Duodenal mucosa (tissue), 2 donors: ENCODE results near the gene KIF6.

ENCODE experiments used
- H3K27ac ChIP-seq: one replicate; pipeline ENCODE4 v1.7.0; 2013; ENCODE audit warnings: low read depth, low read length
- H3K27me3 ChIP-seq, 2 donors: one replicate each; pipeline ENCODE4 v1.7.0; 2013; ENCODE audit warnings: low read length in 2 of 2, control low read depth in 1 of 2; ENCODE audit not compliant: insufficient read depth in 2 of 2, control insufficient read depth in 1 of 2
- H3K36me3 ChIP-seq, 2 donors: one replicate each; pipeline ENCODE4 v1.7.0; 2013; ENCODE audit warnings: low read length in 2 of 2, control low read depth in 1 of 2; ENCODE audit not compliant: insufficient read depth in 2 of 2, control insufficient read depth in 1 of 2
- H3K4me1 ChIP-seq, 2 donors: one replicate each; pipeline ENCODE4 v1.7.0; 2013; ENCODE audit warnings: low read length in 2 of 2, control low read depth in 1 of 2; ENCODE audit not compliant: insufficient read depth in 2 of 2, control insufficient read depth in 1 of 2
- H3K4me3 ChIP-seq, 2 donors: one replicate each; pipeline ENCODE4 v1.7.0; 2013; ENCODE audit warnings: low read length in 2 of 2, low read depth in 1 of 2
- H3K9ac ChIP-seq, 2 donors: one replicate each; pipeline ENCODE4 v1.7.0; 2013; ENCODE audit warnings: low read length in 2 of 2, low read depth in 1 of 2
- H3K9me3 ChIP-seq, 2 donors: one replicate each; pipeline ENCODE4 v1.7.0; 2013; ENCODE audit warnings: low read length in 2 of 2, control low read depth in 1 of 2; ENCODE audit not compliant: control insufficient read depth in 1 of 2

The KIF6 gene

DNA sequence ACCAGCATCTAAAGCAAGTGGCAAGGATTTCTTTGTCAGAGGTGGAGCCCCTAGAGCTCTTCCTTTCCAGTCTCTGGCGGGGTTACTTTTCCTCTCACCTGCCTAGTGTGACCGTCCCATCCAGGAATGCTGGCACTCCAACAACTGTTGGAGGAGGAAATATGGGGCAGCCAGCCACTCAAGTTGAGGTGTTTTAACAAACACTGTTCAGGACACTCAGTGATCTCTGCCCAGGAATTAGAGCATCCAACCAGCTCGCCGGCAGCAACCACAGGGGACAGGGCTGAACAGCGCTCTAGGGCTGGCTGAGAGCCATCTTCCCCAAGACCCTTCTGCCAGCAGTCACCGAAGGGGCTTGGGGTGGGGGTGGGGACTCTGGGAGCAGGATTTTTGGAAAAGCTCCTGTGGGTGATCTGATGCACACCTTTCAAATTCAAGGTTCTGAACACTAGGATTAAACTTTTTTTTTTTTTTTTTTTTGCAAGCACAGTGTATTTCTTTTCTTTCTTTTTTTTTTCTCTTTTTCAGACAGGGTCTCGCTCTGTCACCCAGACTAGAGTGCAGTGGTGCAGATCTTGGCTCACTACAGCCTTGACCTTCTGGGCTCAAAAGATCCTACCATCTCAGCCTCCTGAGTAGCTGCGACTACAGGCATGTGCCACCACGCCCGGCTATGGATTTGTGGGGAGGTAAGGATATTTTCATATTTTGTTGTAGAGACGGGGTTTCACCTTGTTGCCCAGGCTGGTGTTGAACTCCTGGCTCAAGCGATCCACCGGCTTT, 374.3 kb downstream of the KIF6 start:
- Histone ChIP-seq H3K27ac (no peak overlapping the region), H3K27me3 (no peaks in the 10 kb centered on the region), H3K9me3 (no peaks in the 10 kb centered on the region), H3K4me1 (no peaks in the 10 kb centered on the region), H3K9ac (no peak overlapping the region), H3K4me3 (no peak overlapping the region), H3K36me3 (no peaks in the 10 kb centered on the region)

DNA sequence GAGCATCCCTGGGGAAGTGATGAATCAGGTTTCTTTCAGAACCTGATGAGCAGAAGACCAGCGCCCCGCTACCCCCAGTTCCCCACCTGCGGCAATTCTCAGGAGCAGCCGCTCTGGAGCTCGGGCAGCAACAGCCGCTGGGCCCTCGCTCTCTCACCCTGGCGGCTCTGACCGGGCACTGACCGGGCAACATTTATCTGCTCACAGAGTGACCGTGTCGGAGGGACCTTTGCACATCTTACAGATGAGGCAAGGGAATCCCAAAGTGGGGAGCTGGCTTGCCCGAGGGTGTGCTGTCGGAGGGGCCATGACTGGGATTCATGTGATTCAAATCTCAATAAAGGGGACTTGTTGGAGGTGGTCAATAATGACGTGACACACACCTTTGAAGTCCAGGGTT, 376.5 kb downstream of the KIF6 start:
- no peaks in the 10 kb centered on the region for H3K36me3 ChIP-seq
- no peaks in the 10 kb centered on the region for H3K4me1 ChIP-seq
- no peaks in the 10 kb centered on the region for H3K9me3 ChIP-seq
- H3K27ac ChIP-seq: no peak overlapping the region
- no peak overlapping the region for H3K9ac ChIP-seq
- no peak overlapping the region for H3K4me3 ChIP-seq
- H3K27me3 ChIP-seq: no peaks in the 10 kb centered on the region

DNA sequence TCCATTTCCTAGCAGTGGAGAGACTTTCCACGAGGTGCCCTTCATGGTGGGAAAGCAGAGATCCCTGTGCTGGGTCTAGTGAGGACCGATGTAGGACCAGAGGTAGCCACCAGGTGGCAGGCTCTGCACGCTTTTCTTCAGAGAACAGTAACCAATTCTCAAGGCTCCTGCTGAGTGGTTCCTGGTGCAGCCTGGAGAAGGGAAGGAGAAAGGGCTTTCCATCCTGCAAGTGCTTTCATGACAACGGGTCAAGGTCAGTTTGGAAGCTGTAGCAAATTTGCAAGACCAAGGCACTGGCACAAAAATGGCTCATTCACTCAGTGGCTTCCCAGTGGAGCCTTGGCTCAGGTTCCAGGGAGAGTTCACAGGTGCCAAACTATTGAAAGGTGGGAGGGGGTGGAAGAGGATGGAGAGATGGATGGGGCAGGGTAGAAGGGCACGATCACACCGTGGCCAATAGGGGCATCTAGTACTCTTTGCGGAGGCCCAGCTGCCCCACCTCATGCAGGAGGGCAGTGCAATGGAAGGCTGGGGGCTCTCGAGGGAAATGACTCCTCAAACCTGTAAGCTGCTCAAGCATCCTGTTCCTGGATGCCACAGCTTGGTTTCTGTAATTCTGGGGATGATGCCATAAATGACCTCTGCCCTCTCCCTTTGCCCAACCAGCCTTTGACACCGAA, 377.2 kb downstream of the KIF6 start:
- Histone ChIP-seq H3K9me3 (no peaks in the 10 kb centered on the region), H3K4me1 (peaks cover 5 to 6% of the 10 kb centered on the region in 2 donors), H3K27me3 (no peaks in the 10 kb centered on the region)

DNA sequence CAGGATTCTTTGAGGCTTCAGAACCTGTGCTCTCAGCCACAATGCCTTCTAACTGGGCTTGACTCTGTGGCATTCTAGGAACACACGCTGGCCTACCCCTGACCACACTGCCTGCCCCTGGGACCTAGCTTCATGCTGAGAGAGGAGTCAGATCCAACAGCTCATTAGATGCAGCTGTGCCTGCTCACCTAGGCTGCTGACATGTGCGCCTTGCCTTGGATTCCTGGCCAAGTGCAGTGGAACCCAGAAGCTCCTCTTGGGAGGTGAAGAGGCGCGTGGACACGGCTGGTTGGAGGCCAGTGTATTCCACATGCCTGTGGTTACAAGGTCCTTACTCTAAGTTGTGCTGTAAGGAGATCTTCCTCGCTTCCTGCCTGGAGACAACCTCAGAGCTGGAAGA, 378.0 kb downstream of the KIF6 start:
- peaks cover 7 to 8% of the 10 kb centered on the region in 2 donors for H3K4me1 ChIP-seq
- H3K9ac ChIP-seq: no peak overlapping the region
- no peaks in the 10 kb centered on the region for H3K36me3 ChIP-seq

More for the DNA sequence above, 377.2 kb downstream of the KIF6 start:
- H3K9ac ChIP-seq: no peak overlapping the region
- H3K4me3 ChIP-seq: no peak overlapping the region
- H3K36me3 ChIP-seq: no peaks in the 10 kb centered on the region
- H3K27ac ChIP-seq: no peak overlapping the region

DNA sequence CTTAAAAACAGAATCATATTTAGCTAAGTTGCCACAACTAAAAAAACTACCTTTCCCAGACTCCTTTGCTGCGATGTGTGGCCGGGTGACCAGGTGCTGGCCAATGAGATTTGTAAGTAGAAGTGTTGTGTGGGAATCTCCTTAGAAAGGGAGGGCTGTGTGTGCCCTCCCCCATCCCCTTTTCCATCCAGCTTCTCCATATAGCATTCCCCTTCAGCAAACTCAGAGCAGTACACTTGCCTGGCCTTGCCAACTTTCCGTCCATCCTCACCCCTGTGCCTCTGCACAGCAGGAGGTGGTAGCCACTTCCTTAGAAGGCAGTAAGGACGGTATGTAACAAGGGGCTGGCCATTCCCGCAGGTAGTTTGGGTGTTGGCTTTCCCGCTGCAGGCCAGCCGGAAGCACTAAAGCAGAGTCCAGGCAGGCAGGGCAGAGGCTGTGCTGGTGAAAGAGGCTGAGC, 380.4 kb downstream of the KIF6 start:
- H3K27me3 ChIP-seq: peaks cover 0 to 3% of the 10 kb centered on the region in 2 donors
- no peaks in the 10 kb centered on the region for H3K9me3 ChIP-seq
- H3K36me3 ChIP-seq: no peaks in the 10 kb centered on the region
- no peak overlapping the region for H3K9ac ChIP-seq
- H3K4me1 ChIP-seq: peaks cover 8% of the 10 kb centered on the region in 2 donors
- H3K27ac ChIP-seq: no peak overlapping the region
- no peak overlapping the region for H3K4me3 ChIP-seq

More for the DNA sequence above, 378.0 kb downstream of the KIF6 start:
- no peak overlapping the region for H3K27ac ChIP-seq
- H3K27me3 ChIP-seq: no peaks in the 10 kb centered on the region
- no peaks in the 10 kb centered on the region for H3K9me3 ChIP-seq
- no peak overlapping the region for H3K4me3 ChIP-seq

DNA sequence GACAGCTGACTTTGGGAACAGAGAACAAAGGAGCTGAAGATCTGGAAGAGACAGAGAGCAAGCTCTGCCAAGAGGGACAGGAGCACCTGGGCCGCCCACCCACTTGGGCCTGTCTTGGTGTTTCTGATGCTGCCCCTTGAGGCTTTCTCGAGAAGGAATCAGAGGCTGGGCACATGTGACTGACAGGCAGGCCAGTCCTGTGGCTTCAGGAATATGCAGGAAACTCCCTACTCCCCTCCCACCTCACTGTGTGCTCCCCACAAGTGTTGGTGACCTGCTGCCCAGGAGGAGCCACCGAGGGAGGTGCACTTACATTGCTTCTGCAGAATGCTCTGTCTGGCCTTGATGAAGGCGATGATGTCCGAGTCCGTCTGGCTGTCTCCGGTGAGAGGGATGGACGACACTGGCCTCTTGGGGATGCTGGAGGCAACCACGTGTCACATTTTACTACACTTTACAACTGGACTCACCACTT, 381.8 kb downstream of the KIF6 start:
- Histone ChIP-seq H3K4me1 (peaks cover 8 to 13% of the 10 kb centered on the region in 2 donors), H3K27me3 (peaks cover 0 to 3% of the 10 kb centered on the region in 2 donors), H3K9me3 (no peaks in the 10 kb centered on the region), H3K9ac (no peak overlapping the region), H3K36me3 (no peaks in the 10 kb centered on the region), H3K27ac (no peak overlapping the region), H3K4me3 (no peak overlapping the region)

DNA sequence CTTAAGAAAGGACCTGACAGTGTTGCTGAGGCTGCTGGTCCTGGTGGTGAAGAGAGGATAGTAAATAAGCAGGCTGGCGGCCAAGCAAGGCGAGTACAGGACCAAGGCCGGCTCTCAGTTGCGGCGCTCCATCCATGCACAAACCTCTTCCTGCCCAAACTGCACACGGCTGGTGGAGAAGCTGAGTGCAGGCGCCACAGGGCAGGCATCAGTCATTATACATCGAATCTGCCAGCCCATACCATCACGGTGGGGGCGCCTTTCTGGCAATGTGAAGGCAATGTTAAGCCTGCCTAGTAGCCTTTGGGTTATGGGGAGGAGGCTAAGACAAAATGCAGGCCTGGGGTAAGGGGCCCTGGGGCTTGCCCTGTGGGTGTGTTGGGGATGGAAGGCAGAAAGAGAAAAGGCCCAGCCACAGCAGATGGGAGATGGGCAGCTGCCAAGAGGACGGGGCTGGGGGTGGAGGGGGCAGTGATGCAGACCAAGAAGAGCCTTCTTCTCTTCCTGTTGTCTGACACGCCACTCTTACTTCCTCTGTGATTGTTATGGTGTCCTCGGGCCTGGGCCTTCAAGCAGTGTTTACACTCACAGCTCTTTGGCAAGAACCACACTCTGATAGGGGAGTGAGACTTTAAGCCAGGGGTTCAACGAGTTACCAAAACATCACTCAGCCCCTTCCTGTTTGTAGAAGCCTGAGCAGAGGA, 382.4 kb downstream of the KIF6 start:
- H3K4me3 ChIP-seq: no peak overlapping the region
- no peak overlapping the region for H3K27ac ChIP-seq
- H3K9me3 ChIP-seq: no peaks in the 10 kb centered on the region
- peaks cover 0 to 3% of the 10 kb centered on the region in 2 donors for H3K27me3 ChIP-seq
- no peaks in the 10 kb centered on the region for H3K36me3 ChIP-seq
- H3K9ac ChIP-seq: no peak overlapping the region
- peaks cover 12 to 13% of the 10 kb centered on the region in 2 donors for H3K4me1 ChIP-seq

DNA sequence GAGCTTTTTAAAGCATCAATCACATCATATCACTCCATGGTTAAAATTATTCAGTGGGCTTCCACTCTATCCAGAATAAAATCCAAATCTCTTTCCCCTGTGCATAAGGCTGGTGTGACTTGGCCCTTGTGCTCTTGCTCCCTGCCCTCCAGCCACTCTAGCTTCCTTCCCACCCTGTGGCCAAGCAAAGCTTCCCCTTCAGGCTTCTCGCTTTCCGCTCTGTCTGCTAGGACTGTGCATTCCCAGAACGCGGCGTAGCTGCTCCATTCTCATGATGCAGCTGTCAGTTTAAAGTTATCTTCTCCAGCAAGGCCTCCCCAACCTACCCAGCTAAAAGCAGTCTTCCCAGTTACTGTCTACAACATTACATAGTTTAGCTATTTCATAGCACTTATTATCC, 383.3 kb downstream of the KIF6 start:
- Histone ChIP-seq H3K4me3 (no peak overlapping the region), H3K9ac (no peak overlapping the region), H3K36me3 (no peaks in the 10 kb centered on the region), H3K27me3 (peaks cover 0 to 3% of the 10 kb centered on the region in 2 donors), H3K27ac (no peak overlapping the region), H3K9me3 (no peaks in the 10 kb centered on the region), H3K4me1 (peaks cover 13% of the 10 kb centered on the region in 2 donors)

DNA sequence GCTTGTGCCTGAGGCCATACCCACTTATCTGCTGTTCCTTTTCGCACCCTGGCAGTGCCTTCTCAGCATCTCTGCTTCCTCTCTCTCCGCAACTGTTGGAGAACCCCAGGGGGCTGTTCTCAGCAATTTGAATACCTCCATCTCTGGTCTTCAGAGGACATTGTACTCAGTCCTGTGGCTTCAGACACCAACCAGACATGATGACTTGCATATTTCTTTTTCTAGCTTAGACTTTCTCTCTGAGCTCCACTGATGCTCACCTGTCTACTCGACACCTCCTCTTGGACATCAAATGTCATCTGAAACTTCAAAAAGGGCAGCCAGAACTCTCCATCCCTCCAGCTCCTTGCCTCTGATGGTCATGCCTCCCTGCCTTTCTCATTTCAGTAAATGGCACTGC, 383.9 kb downstream of the KIF6 start:
- Histone ChIP-seq H3K4me3 (no peak overlapping the region), H3K27me3 (peaks cover 0 to 3% of the 10 kb centered on the region in 2 donors), H3K9me3 (no peaks in the 10 kb centered on the region), H3K9ac (no peak overlapping the region), H3K27ac (no peak overlapping the region), H3K36me3 (no peaks in the 10 kb centered on the region), H3K4me1 (peaks cover 13 to 14% of the 10 kb centered on the region in 2 donors)
